Caco-2 (cell line): ENCODE results near the gene NOS1AP. TPM values are rescaled to one million over a fixed set of nuclear protein-coding genes. Genes with fewer than 3 reads are reported as not detected.

Source experiments
- BruUV-seq: library from RNA; stranded (reverse); fragments of 400-500 nt; replicated peaks from 2 replicates; lab custom pipeline; 2021; lab: Mats Ljungman, UMichigan
- CTCF ChIA-PET: fragments of 300-600 bp; sonication (Branson Sonifier 250); formaldehyde crosslinking; loops from one replicate; lab custom pipeline; 2022; ENCODE audit warnings: antibody characterized with exemption; lab: Charles Lee
- POLR2A ChIA-PET: fragments of 300-600 bp; sonication (Branson Sonifier 250); formaldehyde crosslinking; loops from one replicate; lab custom pipeline; 2022; ENCODE audit warnings: antibody characterized with exemption; lab: Charles Lee
- DNase-seq, 2 experiments: peaks; one replicate each; pipeline versions ENCODE4 v3.0.0 to v3.0.0-alpha.2; 2020 to 2022
- H3K27me3 ChIP-seq: replicated peaks from 2 replicates; pipeline ENCODE4 v1.6.0; 2011; ENCODE audit warnings: low read length; ENCODE audit not compliant: control insufficient read depth, insufficient read depth
- H3K36me3 ChIP-seq: 2 replicates; pipeline ENCODE4 v1.5.1; 2011; ENCODE audit warnings: low read length; ENCODE audit not compliant: control insufficient read depth, insufficient read depth
- H3K4me1 ChIP-seq: fragments of 250-450 bp; sonication (Bioruptor Pico); 2 replicates; pipeline ENCODE4 v1.5.1; 2020; ENCODE audit warnings: mild to moderate bottlenecking
- H3K4me3 ChIP-seq: 2 replicates; pipeline ENCODE4 v1.5.1; 2011; ENCODE audit warnings: low read depth, mild to moderate bottlenecking, control low read depth, low read length
- H3K9me3 ChIP-seq: fragments of 250-450 bp; sonication (Bioruptor Pico); 2 replicates; pipeline ENCODE4 v1.5.1; 2020; ENCODE audit warnings: mild to moderate bottlenecking, moderate library complexity
- H3K27ac Mint-ChIP-seq: one replicate; pipeline ENCODE4 v1.8.0; 2022; ENCODE audit warnings: mixed read lengths; ENCODE audit not compliant: unreplicated experiment
- H3K27me3 Mint-ChIP-seq: one replicate; pipeline ENCODE4 v1.8.0; 2022; ENCODE audit warnings: mixed read lengths; ENCODE audit not compliant: insufficient read depth, unreplicated experiment
- H3K36me3 Mint-ChIP-seq: one replicate; pipeline ENCODE4 v1.8.0; 2022; ENCODE audit warnings: mild to moderate bottlenecking, mixed read lengths; ENCODE audit not compliant: insufficient read depth, unreplicated experiment
- H3K4me1 Mint-ChIP-seq: one replicate; pipeline ENCODE4 v1.8.0; 2022; ENCODE audit warnings: low read depth, mixed read lengths; ENCODE audit not compliant: unreplicated experiment
- H3K4me3 Mint-ChIP-seq: one replicate; pipeline ENCODE4 v1.8.0; 2022; ENCODE audit warnings: mild to moderate bottlenecking, moderate library complexity, mixed read lengths; ENCODE audit not compliant: unreplicated experiment
- H3K9me3 Mint-ChIP-seq: one replicate; pipeline ENCODE4 v1.8.0; 2022; ENCODE audit warnings: mixed read lengths; ENCODE audit not compliant: unreplicated experiment
- CTCF ChIP-seq, 2 experiments: fragments of 200-600 bp in 1 of 2; IDR thresholded peaks; 1 replicate in 1 of 2; 2 replicates in 1 of 2; pipeline versions ENCODE4 v1.5.1 to v1.8.0; 2011 to 2022; ENCODE audit warnings: antibody characterized with exemption in 1 of 2, control low read depth in 1 of 2, inconsistent platforms in 1 of 2, low read depth in 1 of 2, low read length in 1 of 2, mild to moderate bottlenecking in 1 of 2, moderate library complexity in 1 of 2; ENCODE audit not compliant: insufficient read depth in 1 of 2, severe bottlenecking in 1 of 2, unreplicated experiment in 1 of 2
- intact Hi-C: fragments of 100-400 bp; cut with micrococcal nuclease; formaldehyde crosslinking; loops from one replicate; pipeline ENCODE4 v1.10.0; 2022; ENCODE audit not compliant: unreplicated experiment
- total RNA-seq: library from RNA; stranded (reverse); gene quantifications from 2 replicates; pipeline ENCODE4 v1.2.3, GENCODE V29; 2022

NOS1AP gene
- total RNA-seq, 1 experiment from 2014 or later: 5.5 TPM

- H3K36me3 Mint-ChIP-seq: no peaks in the 10 kb centered on the region
- DNase-seq: no peak
- H3K9me3 Mint-ChIP-seq: no peaks in the 10 kb centered on the region
- intact Hi-C loops: loop anchor here (10.0 kb wide), 2 partner anchors 64 to 136 kb away; no protein-coding TSS in a partner anchor
- Histone ChIP-seq H3K4me3 (no peak overlapping the region), H3K27me3 (no peaks in the 10 kb centered on the region), H3K9me3 (no peaks in the 10 kb centered on the region), H3K4me1 (peaks cover 34% of the 10 kb centered on the region), H3K36me3 (no peaks in the 10 kb centered on the region)
- no peaks in the 10 kb centered on the region for H3K27me3 Mint-ChIP-seq
- ChIA-PET POLR2A (no interaction called here), CTCF (no interaction called here)
- peaks cover 41% of the 10 kb centered on the region for H3K4me1 Mint-ChIP-seq
- no peak overlapping the region for H3K27ac Mint-ChIP-seq
- H3K4me3 Mint-ChIP-seq: no peak overlapping the region
- no peak for TF ChIP-seq CTCF (IDR thresholded peaks at IDR 0.05; ENCODE audit: insufficient read depth in 1 of 2, low read depth in 1 of 2, low read length in 1 of 2, severe bottlenecking in 1 of 2, unreplicated experiment in 1 of 2)
- BruUV-seq: no TSS peak
Observed at GRCh38 chr1:162139211-162139610, 69.7 kb downstream of the NOS1AP start.

GRCh38 chr1:162141281-162142054 is 72.0 kb downstream of the NOS1AP start:
- Mint-ChIP-seq H3K9me3 (no peaks in the 10 kb centered on the region), H3K4me3 (no peak overlapping the region), H3K27me3 (no peaks in the 10 kb centered on the region), H3K27ac (no peak overlapping the region), H3K36me3 (no peaks in the 10 kb centered on the region), H3K4me1 (peaks cover 20% of the 10 kb centered on the region)
- intact Hi-C loops: loop anchor here (10.0 kb wide), 1 partner anchor 203 kb away; no protein-coding TSS in a partner anchor
- no peaks in the 10 kb centered on the region for H3K36me3 ChIP-seq
- no peak overlapping the region for H3K4me3 ChIP-seq
- no peaks in the 10 kb centered on the region for H3K27me3 ChIP-seq
- ChIA-PET POLR2A (no interaction called here), CTCF (no interaction called here)
- peaks cover 25% of the 10 kb centered on the region for H3K4me1 ChIP-seq
- TF ChIP-seq CTCF (IDR thresholded peaks at IDR 0.05; ENCODE audit: insufficient read depth in 1 of 2, low read depth in 1 of 2, low read length in 1 of 2, severe bottlenecking in 1 of 2, unreplicated experiment in 1 of 2): no peak
- DNase-seq: no peak
- BruUV-seq: no TSS peak
- H3K9me3 ChIP-seq: no peaks in the 10 kb centered on the region

GRCh38 chr1:162142968-162143367 is 73.5 kb downstream of the NOS1AP start:
- no peak overlapping the region for H3K4me3 ChIP-seq
- intact Hi-C loops: loop anchor here (10.0 kb wide), 1 partner anchor 202 kb away; no protein-coding TSS in a partner anchor
- H3K27me3 Mint-ChIP-seq: no peaks in the 10 kb centered on the region
- H3K36me3 Mint-ChIP-seq: no peaks in the 10 kb centered on the region
- H3K9me3 ChIP-seq: no peaks in the 10 kb centered on the region
- H3K4me3 Mint-ChIP-seq: no peak overlapping the region
- no peak for TF ChIP-seq CTCF (IDR thresholded peaks at IDR 0.05; ENCODE audit: insufficient read depth in 1 of 2, low read depth in 1 of 2, low read length in 1 of 2, severe bottlenecking in 1 of 2, unreplicated experiment in 1 of 2)
- CTCF ChIA-PET: no interaction called here
- no TSS peak for BruUV-seq
- H3K36me3 ChIP-seq: no peaks in the 10 kb centered on the region
- POLR2A ChIA-PET: no interaction called here
- no peaks in the 10 kb centered on the region for H3K9me3 Mint-ChIP-seq
- DNase-seq: no peak
- H3K4me1 ChIP-seq: peaks cover 23% of the 10 kb centered on the region
- H3K27ac Mint-ChIP-seq: no peak overlapping the region
- peaks cover 10% of the 10 kb centered on the region for H3K4me1 Mint-ChIP-seq
- no peaks in the 10 kb centered on the region for H3K27me3 ChIP-seq
